Measurements from ENCODE around the gene NDUFAB1.

NDUFAB1 gene

GRCh38 chr16:23580391-23580790 lies 15.7 kb downstream of the NDUFAB1 start:
- Histone ChIP-seq H3K9ac (no peak overlapping the region), H3K9me3 (ENCODE audit: control insufficient read depth, low read length) (no peaks in the 10 kb centered on the region), H2AFZ (no peak overlapping the region), H3K4me1 (no peaks in the 10 kb centered on the region), H3K27ac (no peak overlapping the region), H3K79me2 (no peaks in the 10 kb centered on the region), H3K4me3 (ENCODE audit: low read depth, low read length) (no peak overlapping the region), H3K27me3 (ENCODE audit: control insufficient read depth, insufficient read depth, low read length) (no peaks in the 10 kb centered on the region), H3K36me3 (ENCODE audit: control insufficient read depth, insufficient read depth, low read length) (no peaks in the 10 kb centered on the region), H3K4me2 (ENCODE audit: low read length) (no peak overlapping the region)
- no peak for TF ChIP-seq CTCF (IDR thresholded peaks at IDR 0.05)

- no peaks in the 10 kb centered on the region for H3K36me3 ChIP-seq (ENCODE audit: control insufficient read depth, insufficient read depth, low read length)
- no peak overlapping the region for H3K9ac ChIP-seq
- no peaks in the 10 kb centered on the region for H3K4me1 ChIP-seq
- H3K4me2 ChIP-seq (ENCODE audit: low read length), result no peak overlapping the region
- no peaks in the 10 kb centered on the region for H3K79me2 ChIP-seq
- H3K9me3 ChIP-seq (ENCODE audit: control insufficient read depth, low read length), result no peaks in the 10 kb centered on the region
- TF ChIP-seq CTCF (IDR thresholded peaks at IDR 0.05), result no peak
- H3K4me3 ChIP-seq (ENCODE audit: low read depth, low read length), result no peak overlapping the region
- H2AFZ ChIP-seq, result no peak overlapping the region
- H3K27ac ChIP-seq, result no peak overlapping the region
- H3K27me3 ChIP-seq (ENCODE audit: control insufficient read depth, insufficient read depth, low read length), result no peaks in the 10 kb centered on the region
These were observed 16.7 kb downstream of the NDUFAB1 start for GRCh38 chr16:23579371-23579770.

- Histone ChIP-seq H2AFZ (no peak overlapping the region), H3K27ac (no peak overlapping the region), H3K79me2 (no peaks in the 10 kb centered on the region), H3K9ac (no peak overlapping the region), H3K4me3 (ENCODE audit: low read depth, low read length) (no peak overlapping the region), H3K4me1 (no peaks in the 10 kb centered on the region), H3K4me2 (ENCODE audit: low read length) (no peak overlapping the region), H3K9me3 (ENCODE audit: control insufficient read depth, low read length) (no peaks in the 10 kb centered on the region), H3K27me3 (ENCODE audit: control insufficient read depth, insufficient read depth, low read length) (no peaks in the 10 kb centered on the region), H3K36me3 (ENCODE audit: control insufficient read depth, insufficient read depth, low read length) (no peaks in the 10 kb centered on the region)
- no peak for TF ChIP-seq CTCF (IDR thresholded peaks at IDR 0.05)
These were observed 17.9 kb downstream of the NDUFAB1 start for GRCh38 chr16:23578101-23578830.

- H3K9ac ChIP-seq, result no peak overlapping the region
- H3K79me2 ChIP-seq, result no peaks in the 10 kb centered on the region
- H3K4me3 ChIP-seq (ENCODE audit: low read depth, low read length), result no peak overlapping the region
- H3K4me2 ChIP-seq (ENCODE audit: low read length), result no peak overlapping the region
- no peaks in the 10 kb centered on the region for H3K36me3 ChIP-seq (ENCODE audit: control insufficient read depth, insufficient read depth, low read length)
- H2AFZ ChIP-seq, result no peak overlapping the region
- no peaks in the 10 kb centered on the region for H3K4me1 ChIP-seq
- no peak for TF ChIP-seq CTCF (IDR thresholded peaks at IDR 0.05)
- no peaks in the 10 kb centered on the region for H3K27me3 ChIP-seq (ENCODE audit: control insufficient read depth, insufficient read depth, low read length)
- H3K9me3 ChIP-seq (ENCODE audit: control insufficient read depth, low read length), result no peaks in the 10 kb centered on the region
- no peak overlapping the region for H3K27ac ChIP-seq
These were observed 18.6 kb downstream of the NDUFAB1 start for GRCh38 chr16:23577493-23577892.

- no peak overlapping the region for H2AFZ ChIP-seq
- no peaks in the 10 kb centered on the region for H3K9me3 ChIP-seq (ENCODE audit: control insufficient read depth, low read length)
- H3K4me2 ChIP-seq (ENCODE audit: low read length), result no peak overlapping the region
- TF ChIP-seq CTCF (IDR thresholded peaks at IDR 0.05), result no peak
- no peaks in the 10 kb centered on the region for H3K79me2 ChIP-seq
- no peak overlapping the region for H3K27ac ChIP-seq
- H3K27me3 ChIP-seq (ENCODE audit: control insufficient read depth, insufficient read depth, low read length), result no peaks in the 10 kb centered on the region
- H3K4me1 ChIP-seq, result no peaks in the 10 kb centered on the region
- H3K4me3 ChIP-seq (ENCODE audit: low read depth, low read length), result no peak overlapping the region
- no peaks in the 10 kb centered on the region for H3K36me3 ChIP-seq (ENCODE audit: control insufficient read depth, insufficient read depth, low read length)
- H3K9ac ChIP-seq, result no peak overlapping the region
These were observed 20.3 kb downstream of the NDUFAB1 start for GRCh38 chr16:23575834-23576233.
